HepG2 (cell line): ENCODE results near the gene HTN3.

Experiments used
- ETV5 ChIP-seq: IDR thresholded peaks from 2 replicates; pipeline ENCODE4 v1.6.1; 2018; ENCODE audit warnings: missing biosample characterization, missing genetic modification reagents, inconsistent platforms, borderline replicate concordance
- SNRNP70 ChIP-seq: fragments of 200-400 bp; formaldehyde crosslinking; IDR thresholded peaks from 2 replicates; pipeline ENCODE4 v1.6.1; 2017; ENCODE audit warnings: mild to moderate bottlenecking, low read depth, low read length, moderate library complexity
- ZNF33A ChIP-seq: sonication (generic); formaldehyde crosslinking; IDR thresholded peaks from 2 replicates; pipeline ENCODE4 v1.5.1; 2020; ENCODE audit warnings: missing genetic modification reagents, mild to moderate bottlenecking, moderate library complexity, borderline replicate concordance

DNA sequence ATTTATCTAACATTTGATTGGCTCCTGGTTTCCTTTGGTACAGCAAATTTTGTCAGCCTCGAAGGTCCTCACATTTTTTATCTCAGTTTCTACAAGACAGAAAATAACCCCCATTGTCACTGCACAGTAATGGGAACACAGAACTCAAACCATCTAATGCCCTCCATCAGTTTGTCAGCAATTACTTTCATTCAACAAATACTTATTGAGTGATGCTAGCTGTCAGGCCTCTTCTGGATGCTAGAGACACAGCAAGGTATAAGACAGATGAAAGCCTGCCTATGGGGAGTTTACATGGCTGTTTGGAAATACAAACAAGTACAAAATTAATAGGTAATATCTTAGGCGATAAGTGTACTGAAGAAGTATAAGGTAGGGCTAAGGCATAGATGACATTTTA is 5.0 kb upstream of the HTN3 start:
- no peak for TF ChIP-seq SNRNP70
- TF ChIP-seq ETV5 (CRISPR knock-in tag), result no peak
- TF ChIP-seq ZNF33A (CRISPR knock-in tag), result no peak
